SU-DHL-6 (cell line): ENCODE results near the gene ABCG1.
A peak's percentile ranks its signal among the peaks of the same experiment; 100 is the strongest.

Experiments
- H2AFZ ChIP-seq: fragments of 200-600 bp; sonication (generic); 2 replicates; pipeline ENCODE4 v1.6.1; 2014; ENCODE audit warnings: low read depth, mild to moderate bottlenecking, moderate library complexity, mixed read lengths, antibody characterized with exemption, low read length; ENCODE audit not compliant: severe bottlenecking
- H3F3A ChIP-seq: fragments of 200-600 bp; shearing (Covaris generic); 2 replicates; pipeline ENCODE4 v1.6.0; 2016; ENCODE audit warnings: antibody characterized with exemption, mild to moderate bottlenecking; ENCODE audit not compliant: insufficient read depth
- H3K27ac ChIP-seq: fragments of 200-600 bp; sonication (generic); 2 replicates; pipeline ENCODE4 v1.5.1; 2016; ENCODE audit warnings: low read depth, mild to moderate bottlenecking, low read length, moderate library complexity, mixed read lengths
- H3K27me3 ChIP-seq: fragments of 200-600 bp; sonication (generic), shearing (Covaris generic); 2 replicates; pipeline ENCODE4 v1.6.0; 2014; ENCODE audit warnings: mild to moderate bottlenecking, low read length
- H3K36me3 ChIP-seq: fragments of 200-600 bp; sonication (generic); 2 replicates; pipeline ENCODE4 v1.6.1; 2014; ENCODE audit warnings: mild to moderate bottlenecking, low read length, mixed read lengths
- H3K4me2 ChIP-seq: fragments of 300-600, 200-600 bp; shearing (Covaris generic), sonication (generic); 2 replicates; pipeline ENCODE4 v1.6.0; 2014; ENCODE audit warnings: low read length, low read depth, mild to moderate bottlenecking; ENCODE audit not compliant: poor library complexity, severe bottlenecking
- H3K4me3 ChIP-seq: fragments of 200-600 bp; sonication (generic); 2 replicates; pipeline ENCODE4 v1.5.1; 2014; ENCODE audit warnings: antibody characterized with exemption, low read length, mild to moderate bottlenecking, mixed read lengths; ENCODE audit not compliant: insufficient read depth, poor library complexity, severe bottlenecking
- H3K79me2 ChIP-seq: fragments of 200-600 bp; sonication (generic); 2 replicates; pipeline ENCODE4 v1.6.1; 2014; ENCODE audit warnings: mild to moderate bottlenecking, low read length, moderate library complexity; ENCODE audit not compliant: insufficient read depth
- H3K9ac ChIP-seq: fragments of 200-600 bp; sonication (generic); 2 replicates; pipeline ENCODE4 v1.7.0; 2014; ENCODE audit warnings: mild to moderate bottlenecking, low read length
- H3K9me2 ChIP-seq: fragments of 200-600 bp; sonication (generic); replicated peaks from 2 replicates; pipeline ENCODE4 v1.6.1; 2014; ENCODE audit warnings: low read length; ENCODE audit not compliant: insufficient read depth
- H3K9me3 ChIP-seq: fragments of 200-600 bp; sonication (generic); 2 replicates; pipeline ENCODE4 v1.6.1; 2014; ENCODE audit warnings: low read length, mixed read lengths; ENCODE audit not compliant: insufficient read depth
- H4K20me1 ChIP-seq: fragments of 200-600 bp; sonication (generic); 2 replicates; pipeline ENCODE4 v1.6.1; 2014; ENCODE audit warnings: low read depth, mild to moderate bottlenecking, antibody characterized with exemption, low read length, moderate library complexity, mixed read lengths
- CTCF ChIP-seq: fragments of 200-600 bp; sonication (generic); IDR thresholded peaks from one replicate; pipeline ENCODE4 v1.5.1; 2017; ENCODE audit warnings: antibody characterized with exemption, mild to moderate bottlenecking, low read length, moderate library complexity; ENCODE audit not compliant: insufficient read depth, poor library complexity, severe bottlenecking
- EZH2phosphoT487 ChIP-seq: fragments of 200-600 bp; sonication (generic), shearing (Covaris generic); conservative IDR thresholded peaks from 2 replicates; pipeline ENCODE4 v1.6.1; 2018; ENCODE audit warnings: mild to moderate bottlenecking, antibody characterized with exemption, low read length, moderate library complexity, mixed read lengths

The ABCG1 gene

GRCh38 chr21:42309753-42310213, 90.8 kb downstream of the ABCG1 start:
- Histone ChIP-seq H4K20me1 (no peaks in the 10 kb centered on the region), H3K27me3 (no peaks in the 10 kb centered on the region), H3K9me2 (no peaks in the 10 kb centered on the region), H3K9me3 (no peaks in the 10 kb centered on the region), H2AFZ (no peak overlapping the region), H3K9ac (no peak overlapping the region), H3F3A (no peaks in the 10 kb centered on the region), H3K27ac (no peak overlapping the region), H3K4me3 (no peak overlapping the region), H3K4me2 (no peak overlapping the region), H3K36me3 (no peaks in the 10 kb centered on the region), H3K79me2 (no peaks in the 10 kb centered on the region)
- TF ChIP-seq CTCF (peak; percentile 84), EZH2phosphoT487 (no peak)

GRCh38 chr21:42310411-42311001, 91.6 kb downstream of the ABCG1 start:
- Histone ChIP-seq H2AFZ (no peak overlapping the region), H3K79me2 (no peaks in the 10 kb centered on the region), H3K36me3 (no peaks in the 10 kb centered on the region), H3K9me3 (no peaks in the 10 kb centered on the region), H3K4me3 (no peak overlapping the region), H3K27ac (no peak overlapping the region), H3K9ac (no peak overlapping the region), H3K4me2 (no peak overlapping the region), H3K9me2 (no peaks in the 10 kb centered on the region), H3F3A (no peaks in the 10 kb centered on the region), H3K27me3 (no peaks in the 10 kb centered on the region), H4K20me1 (no peaks in the 10 kb centered on the region)
- TF ChIP-seq CTCF = no peak
- no peak for TF ChIP-seq EZH2phosphoT487

GRCh38 chr21:42311160-42311559, 92.2 kb downstream of the ABCG1 start:
- Histone ChIP-seq H3K36me3 (no peaks in the 10 kb centered on the region), H3K4me3 (no peak overlapping the region), H2AFZ (no peak overlapping the region), H3K4me2 (no peak overlapping the region), H3F3A (no peaks in the 10 kb centered on the region), H3K9ac (no peak overlapping the region), H3K27me3 (no peaks in the 10 kb centered on the region), H3K9me3 (no peaks in the 10 kb centered on the region), H3K27ac (no peak overlapping the region), H4K20me1 (no peaks in the 10 kb centered on the region), H3K9me2 (no peaks in the 10 kb centered on the region), H3K79me2 (no peaks in the 10 kb centered on the region)
- TF ChIP-seq CTCF (no peak), EZH2phosphoT487 (no peak)
